Measurements from ENCODE around the gene RSPH6A. TPM values are rescaled to one million over a fixed set of nuclear protein-coding genes. Genes with fewer than 3 reads are reported as not detected.
A peak's percentile ranks its signal among the peaks of the same experiment; 100 is the strongest.

Gene RSPH6A
- total and polyA plus RNA-seq, 2 of the 13 experiments (the other 11 are each of a cell fraction or from before 2014, with no cell fraction given): 0.07 TPM; not detected in 1

DNA sequence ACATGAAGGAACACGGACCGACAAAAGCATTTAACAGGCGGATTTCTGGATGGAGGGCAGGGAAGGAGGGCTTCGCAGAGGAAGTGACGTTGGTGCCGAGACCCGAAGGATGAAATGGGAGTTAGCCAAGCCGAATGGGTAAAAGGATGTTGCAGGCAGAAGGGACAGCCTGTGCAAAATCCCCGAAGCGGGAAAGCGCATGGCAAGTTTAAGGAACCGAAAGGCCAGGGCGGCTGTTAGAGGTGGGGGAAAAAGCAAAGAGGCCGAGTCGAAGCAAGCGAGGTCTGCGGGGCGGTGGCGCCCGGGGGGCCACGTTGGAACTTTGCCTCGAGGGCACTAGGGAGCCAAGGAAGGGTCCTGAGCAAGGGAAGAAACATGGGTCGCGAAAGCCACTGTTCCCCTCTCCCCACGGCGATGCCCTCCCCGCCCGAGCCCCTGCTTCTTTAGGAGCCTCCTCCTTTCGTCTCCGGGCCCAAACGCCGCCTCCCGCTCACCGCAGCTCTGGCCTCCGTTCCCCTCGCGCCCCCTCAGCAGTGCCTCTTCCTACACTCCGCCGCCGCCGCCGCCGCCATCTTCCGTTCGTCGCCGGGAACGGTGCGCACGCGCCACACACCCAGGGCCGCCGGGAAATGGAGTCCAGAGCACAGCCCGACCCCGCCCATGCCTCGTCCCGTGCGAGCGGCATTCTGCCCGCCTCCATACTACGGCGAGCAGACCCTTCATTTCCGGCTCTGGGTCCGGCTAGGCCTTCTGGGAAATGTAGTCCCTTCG is 47.6 kb upstream of the RSPH6A start, which contains the start of gene SYMPK (continued):
- TF ChIP-seq ZNF274 (CRISPR knock-in tag; IDR thresholded peaks at IDR 0.05): no peak
- no peak; the same call in 1 of the 2 replicates for TF ChIP-seq ZKSCAN8 (CRISPR knock-in tag; IDR thresholded peaks at IDR 0.05; ENCODE audit: borderline replicate concordance)
- TF ChIP-seq ATF6 (CRISPR knock-in tag; conservative IDR thresholded peaks at IDR 0.05): no peak
- no peak for TF ChIP-seq MYPOP (CRISPR knock-in tag; IDR thresholded peaks at IDR 0.05)
- TF ChIP-seq, protein P1, sequence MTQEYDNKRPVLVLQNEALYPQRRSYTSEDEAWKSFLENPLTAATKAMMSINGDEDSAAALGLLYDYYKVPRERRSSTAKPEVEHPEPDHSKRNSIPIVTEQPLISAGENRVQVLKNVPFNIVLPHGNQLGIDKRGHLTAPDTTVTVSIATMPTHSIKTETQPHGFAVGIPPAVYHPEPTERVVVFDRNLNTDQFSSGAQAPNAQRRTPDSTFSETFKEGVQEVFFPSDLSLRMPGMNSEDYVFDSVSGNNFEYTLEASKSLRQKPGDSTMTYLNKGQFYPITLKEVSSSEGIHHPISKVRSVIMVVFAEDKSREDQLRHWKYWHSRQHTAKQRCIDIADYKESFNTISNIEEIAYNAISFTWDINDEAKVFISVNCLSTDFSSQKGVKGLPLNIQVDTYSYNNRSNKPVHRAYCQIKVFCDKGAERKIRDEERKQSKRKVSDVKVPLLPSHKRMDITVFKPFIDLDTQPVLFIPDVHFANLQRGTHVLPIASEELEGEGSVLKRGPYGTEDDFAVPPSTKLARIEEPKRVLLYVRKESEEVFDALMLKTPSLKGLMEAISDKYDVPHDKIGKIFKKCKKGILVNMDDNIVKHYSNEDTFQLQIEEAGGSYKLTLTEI (CRISPR knock-in tag; conservative IDR thresholded peaks at IDR 0.05): no peak
- peak; percentile 48; the same call in 1 of the 2 replicates for TF ChIP-seq KDM4B (CRISPR knock-in tag; IDR thresholded peaks at IDR 0.05)
- no peak; the same call in 1 of the 2 replicates for TF ChIP-seq KLF13 (CRISPR knock-in tag; IDR thresholded peaks at IDR 0.05)
- TF ChIP-seq GATAD1 (CRISPR knock-in tag; IDR thresholded peaks at IDR 0.05): peak; percentile 88
- no peak for TF ChIP-seq ZNF253 (CRISPR knock-in tag; IDR thresholded peaks at IDR 0.05; ENCODE audit: borderline replicate concordance)
- no peak for TF ChIP-seq HHEX (CRISPR knock-in tag; IDR thresholded peaks at IDR 0.05)
- TF ChIP-seq TEAD3 (CRISPR knock-in tag; optimal IDR thresholded peaks at IDR 0.05; ENCODE audit: borderline replicate concordance): peak; percentile 73
- peak; percentile 33; the same call in 1 of the 2 replicates for TF ChIP-seq ZNF362 (CRISPR knock-in tag; IDR thresholded peaks at IDR 0.05; ENCODE audit: borderline replicate concordance)
- TF ChIP-seq ZNF225 (CRISPR knock-in tag; IDR thresholded peaks at IDR 0.05): 0 out of 2 replicates have a peak, but pooled peaks have one; percentile 73
- TF ChIP-seq ZNF816 (CRISPR knock-in tag; IDR thresholded peaks at IDR 0.05; ENCODE audit: borderline replicate concordance): no peak
- TF ChIP-seq ZNF143 (CRISPR knock-in tag; IDR thresholded peaks at IDR 0.05): peak; percentile 95
- TF ChIP-seq, protein P2, sequence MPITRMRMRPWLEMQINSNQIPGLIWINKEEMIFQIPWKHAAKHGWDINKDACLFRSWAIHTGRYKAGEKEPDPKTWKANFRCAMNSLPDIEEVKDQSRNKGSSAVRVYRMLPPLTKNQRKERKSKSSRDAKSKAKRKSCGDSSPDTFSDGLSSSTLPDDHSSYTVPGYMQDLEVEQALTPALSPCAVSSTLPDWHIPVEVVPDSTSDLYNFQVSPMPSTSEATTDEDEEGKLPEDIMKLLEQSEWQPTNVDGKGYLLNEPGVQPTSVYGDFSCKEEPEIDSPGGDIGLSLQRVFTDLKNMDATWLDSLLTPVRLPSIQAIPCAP (CRISPR knock-in tag; IDR thresholded peaks at IDR 0.05; ENCODE audit: low read depth): no peak
- TF ChIP-seq ZNF282 (IDR thresholded peaks at IDR 0.05; ENCODE audit: partially characterized antibody): no peak
- TF ChIP-seq ISX (CRISPR knock-in tag; conservative IDR thresholded peaks at IDR 0.05): no peak
- TF ChIP-seq, protein P3, sequence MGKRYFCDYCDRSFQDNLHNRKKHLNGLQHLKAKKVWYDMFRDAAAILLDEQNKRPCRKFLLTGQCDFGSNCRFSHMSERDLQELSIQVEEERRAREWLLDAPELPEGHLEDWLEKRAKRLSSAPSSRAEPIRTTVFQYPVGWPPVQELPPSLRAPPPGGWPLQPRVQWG (CRISPR knock-in tag; IDR thresholded peaks at IDR 0.05; ENCODE audit: borderline replicate concordance, low read depth): no peak
- peak; percentile 90 for TF ChIP-seq ZSCAN31 (CRISPR knock-in tag; IDR thresholded peaks at IDR 0.05; ENCODE audit: low read depth)

Data from HepG2 (cell line).